CD4-positive, alpha-beta T cell treated with Interleukin-2 at 100 ng/mL for 4 hours (primary cell): ENCODE data around the gene COX6A2.
"Not testable (repeated sequence)": the region's sequence is repeated elsewhere in the genome, so short reads cannot be mapped to it uniquely, and the experiment has no call there.

Experiments used
- DNase-seq: peaks from one replicate; pipeline ENCODE4 v3.0.0-alpha.2; 2020; ENCODE audit warnings: low spot score

Gene COX6A2

GRCh38 chr16:31461921-31462804, 34.0 kb upstream of the COX6A2 start:
- DNase-seq, result no peak

GRCh38 chr16:31461201-31461920, 33.2 kb upstream of the COX6A2 start:
- no peak for DNase-seq

GRCh38 chr16:31460582-31461002, 32.4 kb upstream of the COX6A2 start:
- peak; percentile 65 for DNase-seq

GRCh38 chr16:31459687-31460581, 31.8 kb upstream of the COX6A2 start:
- DNase-seq, result peak; percentile 100

- peak; percentile 97 for DNase-seq
Measured at GRCh38 chr16:31458844-31459686, 30.9 kb upstream of the COX6A2 start, which contains the start of gene ARMC5. Gene ARMC5 (plus strand): TSS chr16:31459501. CDS start chr16:31459525, 24 bp downstream.

- peak; percentile 46 for DNase-seq
Measured at GRCh38 chr16:31458073-31458843, 30.1 kb upstream of the COX6A2 start.

GRCh38 chr16:31456988-31457360, 28.8 kb upstream of the COX6A2 start:
- DNase-seq, result no peak

- no peak for DNase-seq
Measured at GRCh38 chr16:31455601-31456314, 27.6 kb upstream of the COX6A2 start.

- DNase-seq, result no peak
Measured at GRCh38 chr16:31453255-31454204, 25.4 kb upstream of the COX6A2 start.

GRCh38 chr16:31452631-31453106, 24.5 kb upstream of the COX6A2 start:
- no peak for DNase-seq

GRCh38 chr16:31451681-31452351, 23.7 kb upstream of the COX6A2 start:
- DNase-seq, result no peak

GRCh38 chr16:31451201-31451600, 23.0 kb upstream of the COX6A2 start:
- no peak for DNase-seq

- not testable (repeated sequence) for DNase-seq
Measured at GRCh38 chr16:31445931-31446330, 17.8 kb upstream of the COX6A2 start.

- no peak for DNase-seq
Measured at GRCh38 chr16:31441956-31442355, 13.8 kb upstream of the COX6A2 start.

- DNase-seq, result no peak
Measured at GRCh38 chr16:31440516-31441184, 12.5 kb upstream of the COX6A2 start.

GRCh38 chr16:31439519-31439918, 11.4 kb upstream of the COX6A2 start:
- no peak for DNase-seq

- not testable (repeated sequence) for DNase-seq
Measured at GRCh38 chr16:31439023-31439422, 10.9 kb upstream of the COX6A2 start.
